HG03520 (cell line): Measurements from ENCODE around the gene KCNF1.

Experiments used
- ATAC-seq: cut with Tn5 transposase; IDR thresholded peaks from one replicate; pipeline ENCODE4 v1.9.1; 2021; ENCODE audit warnings: mild to moderate bottlenecking, moderate library complexity; ENCODE audit not compliant: unreplicated experiment

KCNF1 gene, protein sequence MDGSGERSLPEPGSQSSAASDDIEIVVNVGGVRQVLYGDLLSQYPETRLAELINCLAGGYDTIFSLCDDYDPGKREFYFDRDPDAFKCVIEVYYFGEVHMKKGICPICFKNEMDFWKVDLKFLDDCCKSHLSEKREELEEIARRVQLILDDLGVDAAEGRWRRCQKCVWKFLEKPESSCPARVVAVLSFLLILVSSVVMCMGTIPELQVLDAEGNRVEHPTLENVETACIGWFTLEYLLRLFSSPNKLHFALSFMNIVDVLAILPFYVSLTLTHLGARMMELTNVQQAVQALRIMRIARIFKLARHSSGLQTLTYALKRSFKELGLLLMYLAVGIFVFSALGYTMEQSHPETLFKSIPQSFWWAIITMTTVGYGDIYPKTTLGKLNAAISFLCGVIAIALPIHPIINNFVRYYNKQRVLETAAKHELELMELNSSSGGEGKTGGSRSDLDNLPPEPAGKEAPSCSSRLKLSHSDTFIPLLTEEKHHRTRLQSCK

DNA sequence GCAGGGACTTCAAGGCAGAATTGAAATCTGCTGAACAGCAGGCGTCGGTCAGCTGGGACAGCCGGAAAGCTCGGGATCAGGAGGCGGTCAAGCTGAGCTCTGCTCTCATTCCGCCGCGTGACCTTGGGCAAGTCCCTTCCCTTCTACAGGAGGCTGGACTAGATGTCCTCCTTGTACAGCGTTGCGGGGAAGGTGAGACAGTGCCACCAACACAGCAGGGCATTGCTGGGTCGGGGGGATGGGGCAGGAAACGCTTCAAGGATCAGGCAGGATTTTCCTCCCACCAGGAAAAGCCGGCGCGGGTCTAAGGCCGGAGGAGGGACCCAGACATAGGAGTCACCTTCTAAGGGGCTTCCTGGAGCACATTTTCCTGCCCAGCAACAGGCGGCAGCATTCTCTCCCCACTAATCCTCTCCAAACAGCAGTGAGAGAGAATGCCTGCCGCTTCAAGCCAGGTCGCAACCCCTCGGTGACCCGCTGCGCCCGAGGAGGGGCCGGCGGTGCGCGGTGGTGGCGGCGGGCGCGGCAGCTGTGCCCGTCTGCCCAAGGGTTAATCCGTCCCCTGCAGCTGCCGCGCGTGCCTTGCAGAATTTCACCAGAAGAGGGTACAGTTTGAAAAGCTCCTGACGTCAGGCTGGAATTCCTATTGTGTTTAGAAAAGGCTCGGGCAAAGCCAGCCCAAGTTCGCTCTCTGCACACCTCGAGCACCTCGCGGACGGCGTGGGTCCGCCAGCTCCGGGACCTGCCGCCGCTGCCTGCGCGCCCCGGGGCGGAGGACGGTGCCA is at the start of gene KCNF1:
Gene KCNF1, plus strand, starts transcription at position 644 of the 785 bp plus-strand sequence. CDS start 493 bp downstream, outside the sequence.
- no peak for ATAC-seq

DNA sequence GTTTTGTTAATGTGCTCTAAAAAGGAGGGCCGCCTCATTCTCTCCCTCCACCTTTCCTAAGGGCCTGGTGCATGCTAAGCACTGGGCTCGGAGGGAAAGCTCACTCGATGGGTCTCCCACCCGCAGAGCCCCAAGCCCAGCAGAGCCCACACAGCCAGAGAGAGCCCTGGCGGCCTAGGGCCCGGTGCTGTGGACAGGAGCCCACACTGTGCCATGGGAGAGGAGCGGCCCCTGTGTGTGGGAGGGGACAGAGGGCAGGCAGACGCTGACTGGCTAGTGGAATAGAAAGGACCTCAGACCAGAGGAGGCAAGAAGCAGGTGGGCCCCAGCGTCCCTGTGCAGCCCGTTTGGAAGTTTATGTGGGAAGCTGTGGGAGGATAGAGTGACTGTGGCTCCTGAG is 49.4 kb upstream of the KCNF1 start:
- no peak for ATAC-seq

DNA sequence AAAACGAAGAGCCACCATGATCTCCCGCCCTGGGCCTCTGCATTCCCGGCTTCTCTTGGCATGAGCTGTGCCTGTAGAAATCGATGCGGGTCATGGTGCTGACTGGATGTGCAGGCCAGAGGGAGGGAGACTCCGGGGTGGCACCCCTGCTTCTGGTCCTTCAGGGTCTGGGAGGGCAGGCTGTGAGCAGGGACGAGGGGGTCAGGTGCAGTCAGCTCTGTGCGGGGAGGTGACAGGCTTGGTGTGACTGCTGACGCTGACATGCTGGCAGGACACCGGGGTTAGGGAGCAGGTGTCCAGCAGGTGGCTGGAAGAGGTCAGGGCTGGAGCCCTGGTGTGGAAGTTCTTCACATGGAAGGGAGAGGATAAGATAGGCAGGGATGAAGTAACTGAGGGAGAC is 48.7 kb upstream of the KCNF1 start:
- no peak for ATAC-seq

DNA sequence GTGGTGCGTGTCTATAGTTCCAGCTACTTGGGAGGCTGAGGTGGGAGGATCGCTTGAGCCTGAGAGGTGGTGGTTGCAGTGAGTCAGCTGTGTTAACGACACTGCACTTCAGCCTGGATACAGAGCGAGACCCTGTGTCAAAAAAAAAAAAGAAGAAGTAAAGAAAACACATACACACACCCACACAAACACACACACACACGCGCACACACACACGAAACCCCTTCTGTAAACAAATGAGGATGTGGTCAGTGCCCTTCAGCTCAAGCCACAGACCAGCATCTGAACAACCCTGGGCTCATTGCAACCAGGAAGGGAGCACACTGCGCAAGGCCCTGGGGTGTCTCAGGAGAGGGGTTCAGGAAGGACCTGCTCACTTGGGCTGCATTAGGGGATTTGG is 47.9 kb upstream of the KCNF1 start:
- ATAC-seq, result peak; percentile 75

DNA sequence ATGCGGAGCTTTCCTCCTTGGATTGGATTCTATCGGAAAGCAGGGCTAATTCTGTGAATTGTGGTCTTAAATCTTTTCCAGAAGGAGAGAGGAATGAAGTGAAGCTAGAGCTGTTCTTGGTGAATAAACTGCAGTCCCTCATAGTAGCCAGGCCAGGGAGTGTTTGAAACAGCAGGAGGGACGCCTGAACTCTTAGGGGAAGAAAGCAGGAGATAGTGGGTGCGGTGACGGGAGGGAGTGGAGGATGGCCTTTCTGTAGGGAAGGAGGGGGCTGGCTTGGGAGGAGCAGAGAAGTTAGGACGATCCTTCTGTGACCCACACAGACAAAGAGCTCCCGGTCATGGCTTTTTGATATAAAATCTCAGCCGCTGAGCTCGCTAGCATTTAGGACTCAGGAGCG is 47.5 kb upstream of the KCNF1 start:
- no peak for ATAC-seq

DNA sequence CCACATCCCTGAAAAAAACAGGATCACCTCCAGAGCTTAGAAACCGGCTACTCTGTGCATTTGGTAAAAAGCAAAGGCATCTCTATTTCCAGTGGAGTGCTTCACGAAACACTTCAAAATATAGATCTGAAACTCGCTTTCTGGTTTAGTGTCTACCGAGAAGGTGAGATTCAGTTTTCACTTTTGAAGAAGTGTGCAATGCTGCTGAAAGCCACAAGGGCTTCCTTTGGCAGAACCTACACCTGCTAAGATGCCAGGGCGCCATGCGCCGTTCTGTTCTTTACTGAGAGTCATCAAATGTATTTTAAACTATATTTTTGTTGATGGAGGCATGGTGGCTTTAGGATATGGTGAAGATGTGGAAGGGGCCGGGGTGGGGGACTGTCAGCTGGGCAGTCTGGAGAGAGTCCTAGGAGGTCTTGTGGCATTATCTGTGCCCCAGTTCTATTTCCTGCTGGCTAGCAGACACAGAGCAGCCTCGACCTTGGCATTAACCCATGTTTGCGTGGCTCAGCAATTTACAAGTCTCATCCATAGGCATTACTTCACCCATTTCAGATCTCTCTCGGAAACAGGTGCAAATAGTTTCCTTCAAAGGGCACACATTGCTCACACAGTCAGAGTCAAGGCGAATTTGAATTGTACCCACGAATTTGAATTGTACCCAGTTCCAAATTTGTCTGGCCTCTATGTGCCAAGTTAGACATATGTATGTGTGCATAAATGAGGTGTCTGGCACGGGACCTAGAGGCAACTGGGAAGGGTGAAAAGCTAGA is 46.7 kb upstream of the KCNF1 start:
- peak; percentile 85 for ATAC-seq

DNA sequence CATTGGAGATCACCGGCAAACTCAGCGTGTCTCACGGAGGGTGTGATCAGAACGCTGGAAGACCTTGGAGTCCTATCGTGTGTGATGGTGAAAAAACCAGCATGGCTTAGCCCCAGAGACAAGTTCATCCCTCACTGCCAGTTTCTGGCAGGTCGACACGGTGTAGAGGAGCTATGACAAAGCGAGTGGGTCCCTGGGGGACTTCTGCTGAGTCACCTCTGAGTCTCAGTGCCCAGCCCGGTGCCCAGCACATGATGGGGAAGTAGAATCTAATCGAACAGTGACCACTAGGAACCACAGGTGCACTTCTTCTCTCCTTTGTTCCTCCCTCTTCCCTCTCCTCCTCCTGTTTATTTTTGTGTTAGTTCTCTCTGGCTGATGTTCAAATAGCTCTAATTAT is 45.9 kb upstream of the KCNF1 start:
- ATAC-seq, result no peak

DNA sequence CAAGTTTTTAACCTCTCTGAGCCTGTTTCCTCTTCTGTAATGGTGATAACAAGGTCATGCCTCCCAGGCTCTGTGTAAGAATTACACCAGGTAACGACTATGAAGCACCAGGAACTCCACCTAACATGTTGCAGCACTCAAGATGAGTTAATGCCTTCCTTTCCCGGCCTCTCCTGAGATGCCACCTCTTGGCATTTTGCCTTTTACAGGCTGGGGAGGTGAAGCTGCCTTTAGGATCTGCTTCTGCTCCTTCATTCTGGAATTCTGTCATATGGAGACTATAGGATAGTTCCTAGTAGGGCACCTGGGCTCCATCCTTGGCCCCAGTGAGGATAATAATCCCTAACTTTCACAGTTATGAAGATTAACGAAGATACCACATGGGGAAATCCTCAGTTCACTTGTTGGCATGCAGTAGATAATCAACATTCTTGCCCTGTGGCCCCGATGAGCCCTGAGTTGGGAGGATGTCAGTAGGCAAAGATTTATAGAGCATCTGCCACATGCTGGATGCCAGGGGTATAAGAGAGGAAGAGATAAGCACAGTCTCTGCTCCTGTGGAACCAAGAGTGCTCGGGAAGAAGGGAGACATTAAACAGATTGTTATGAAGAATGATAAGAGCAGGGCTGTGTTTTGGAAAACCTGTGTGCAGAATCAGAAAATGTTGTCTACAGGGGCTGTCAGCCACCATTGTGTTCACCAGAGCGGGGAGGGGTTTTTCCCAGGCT is 43.9 kb upstream of the KCNF1 start:
- no peak for ATAC-seq

DNA sequence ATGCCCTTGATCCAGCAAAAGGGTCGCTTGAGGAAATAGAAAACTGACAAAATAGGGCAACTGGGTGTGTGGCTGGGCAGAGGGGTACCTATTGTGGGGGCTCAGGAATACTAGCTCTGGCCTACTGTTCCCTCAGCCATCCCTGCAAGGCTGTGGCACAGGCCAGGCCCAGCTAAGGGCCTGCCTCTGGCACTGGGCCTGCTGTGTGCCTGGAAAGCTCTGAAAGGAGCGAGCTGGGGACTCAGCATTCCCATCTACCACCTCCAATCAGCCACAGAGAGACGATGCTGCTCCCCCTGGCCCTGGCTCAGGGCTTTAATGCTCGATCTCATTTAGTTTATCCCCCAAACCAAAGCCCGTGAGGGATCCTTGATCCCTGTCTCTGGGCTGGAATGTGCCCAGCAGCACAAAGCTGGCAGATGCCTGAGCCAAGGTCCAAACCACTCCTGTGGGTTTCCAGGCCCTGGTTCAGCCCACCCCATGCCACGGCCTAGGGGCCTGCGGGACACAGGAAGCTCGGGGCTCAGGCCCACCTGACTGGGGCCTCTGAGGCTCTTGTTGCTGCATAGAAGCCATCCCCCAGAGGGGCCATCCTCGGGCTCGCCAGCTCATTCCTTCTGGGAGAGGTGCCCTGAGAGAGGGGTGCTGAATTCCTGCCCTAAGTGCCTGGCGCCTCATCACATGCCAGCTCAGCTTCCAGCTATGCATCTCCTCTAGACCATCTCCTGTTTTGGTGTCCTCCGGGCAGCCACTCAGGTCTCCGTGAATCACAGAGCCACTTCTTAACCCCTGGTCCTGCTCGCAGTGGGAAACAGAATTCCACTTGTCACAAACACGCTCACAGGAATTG is 43.0 kb upstream of the KCNF1 start:
- ATAC-seq, result no peak

DNA sequence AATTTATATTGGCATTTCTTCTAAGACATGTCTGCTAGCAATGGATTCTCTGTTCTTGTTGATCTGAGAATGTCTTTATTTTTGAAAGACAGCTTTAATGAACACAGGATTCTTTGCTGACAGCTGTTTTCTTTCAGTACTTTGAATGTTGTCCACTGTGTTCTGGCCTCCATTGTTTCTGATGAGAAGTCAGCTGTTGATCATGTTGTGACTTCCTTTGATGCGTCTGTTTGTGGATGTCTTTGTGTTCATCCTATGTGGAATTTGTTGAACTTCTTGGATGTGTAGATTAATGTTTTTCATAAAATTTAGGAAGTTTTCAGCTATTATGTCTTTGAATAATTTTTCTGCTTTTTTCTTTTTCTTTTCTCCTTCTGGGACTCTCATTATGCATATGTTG is 39.8 kb upstream of the KCNF1 start:
- ATAC-seq, result no peak

DNA sequence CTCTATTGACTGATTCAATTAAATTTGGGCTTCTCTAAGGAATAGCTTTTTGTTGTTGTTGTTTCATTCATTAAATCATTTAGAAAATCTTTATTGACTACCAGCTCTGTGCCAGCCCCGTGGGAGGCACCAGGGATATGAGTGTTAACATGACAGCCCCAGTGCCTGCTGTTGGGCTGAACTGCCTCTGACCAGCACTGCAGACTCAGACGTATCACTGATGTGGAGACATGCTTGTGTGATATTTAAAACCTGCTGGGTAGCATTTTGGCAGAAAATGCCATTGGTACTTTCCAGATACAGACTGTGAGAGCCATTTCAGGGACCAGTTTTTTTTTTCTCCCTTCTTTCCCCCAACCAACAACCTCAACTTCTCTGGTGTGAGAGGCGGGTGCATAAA is 38.6 kb upstream of the KCNF1 start:
- ATAC-seq, result no peak

DNA sequence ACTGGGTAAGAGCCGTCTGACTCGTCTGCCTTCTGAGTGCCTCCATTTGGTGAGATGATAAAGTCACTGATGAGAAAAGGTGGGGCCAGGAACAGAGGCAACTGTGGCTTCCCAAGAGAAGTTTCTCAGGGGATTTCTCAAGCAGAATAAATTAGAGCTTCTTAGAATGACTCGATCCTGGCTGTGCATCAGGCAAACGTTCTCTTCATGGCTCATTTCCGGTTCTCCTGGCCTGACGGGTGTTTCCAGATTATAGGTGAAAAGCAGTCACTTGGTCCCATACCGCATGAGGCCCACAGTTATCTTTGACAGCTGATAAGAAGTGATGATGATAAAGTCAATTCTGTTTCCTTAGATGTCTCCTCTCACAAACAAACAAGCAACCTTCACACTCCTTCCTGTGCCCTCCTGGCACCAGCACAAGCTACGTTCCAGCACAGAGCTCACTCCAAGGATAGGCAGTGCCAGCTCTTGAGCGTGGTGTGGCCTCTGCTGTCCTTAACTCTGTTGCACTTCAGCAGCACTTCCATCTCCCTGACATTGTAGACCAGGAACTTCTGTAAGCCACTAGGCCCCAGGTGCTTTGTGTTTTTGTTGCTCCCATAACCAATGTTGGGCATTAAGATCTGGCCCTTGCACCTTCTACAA is 37.8 kb upstream of the KCNF1 start:
- ATAC-seq, result no peak

DNA sequence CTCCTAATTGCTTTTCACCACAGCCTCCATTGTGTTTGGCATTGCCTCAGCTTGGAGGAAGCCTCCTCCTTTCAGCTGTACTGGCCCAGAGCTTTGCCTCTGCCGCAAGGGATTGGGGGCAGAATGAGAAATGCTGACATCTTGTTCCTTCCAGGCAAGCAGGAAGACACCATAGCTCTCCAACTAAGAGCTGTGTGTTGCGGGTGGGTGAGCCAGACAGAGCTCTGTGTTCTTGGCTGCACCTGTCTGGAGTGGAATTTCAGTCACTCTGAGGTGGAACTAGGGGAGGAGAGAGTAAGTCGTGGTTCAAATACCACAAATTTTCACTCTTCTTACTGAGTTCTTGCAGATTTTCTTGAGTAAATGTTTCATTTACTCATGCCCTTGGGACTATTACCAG is 36.6 kb upstream of the KCNF1 start:
- ATAC-seq, result no peak

DNA sequence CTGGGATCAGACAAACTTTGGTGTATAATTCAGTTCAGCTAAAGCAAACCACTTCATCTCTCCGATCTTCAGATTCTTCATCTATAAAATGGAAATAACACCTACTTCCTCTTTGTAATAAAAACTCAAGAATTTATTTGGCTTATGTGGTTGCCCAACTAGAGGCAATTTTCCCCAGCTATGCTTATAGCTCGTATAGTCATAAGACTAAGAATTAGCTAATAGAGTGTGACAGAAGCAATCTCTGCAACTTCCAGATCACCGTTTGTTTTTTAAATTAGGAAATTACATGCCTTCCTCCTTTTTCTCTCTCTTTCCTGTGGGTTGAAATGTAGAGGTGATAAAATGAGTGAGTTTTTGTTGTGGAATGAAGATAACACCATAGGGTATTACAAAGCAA is 35.3 kb upstream of the KCNF1 start:
- ATAC-seq, result no peak

DNA sequence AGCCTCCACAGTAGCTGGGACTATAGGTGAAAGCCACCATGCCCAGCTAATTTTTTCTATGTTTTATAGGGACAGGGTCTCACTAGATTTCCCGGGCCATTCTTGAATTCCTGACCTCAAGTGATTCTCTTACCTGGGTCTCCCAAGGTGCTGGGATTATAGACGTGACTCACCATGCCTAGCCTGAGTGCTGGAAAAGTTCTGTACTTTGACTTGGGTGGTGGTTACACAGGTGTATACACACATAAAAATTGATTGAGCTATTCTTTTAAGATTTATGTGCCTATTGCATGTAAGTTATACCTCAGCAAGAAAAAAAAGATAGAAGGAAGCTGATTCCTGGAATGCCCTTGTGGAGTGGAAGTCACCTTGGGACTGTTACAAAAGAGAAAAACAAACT is 34.8 kb upstream of the KCNF1 start:
- ATAC-seq, result no peak

DNA sequence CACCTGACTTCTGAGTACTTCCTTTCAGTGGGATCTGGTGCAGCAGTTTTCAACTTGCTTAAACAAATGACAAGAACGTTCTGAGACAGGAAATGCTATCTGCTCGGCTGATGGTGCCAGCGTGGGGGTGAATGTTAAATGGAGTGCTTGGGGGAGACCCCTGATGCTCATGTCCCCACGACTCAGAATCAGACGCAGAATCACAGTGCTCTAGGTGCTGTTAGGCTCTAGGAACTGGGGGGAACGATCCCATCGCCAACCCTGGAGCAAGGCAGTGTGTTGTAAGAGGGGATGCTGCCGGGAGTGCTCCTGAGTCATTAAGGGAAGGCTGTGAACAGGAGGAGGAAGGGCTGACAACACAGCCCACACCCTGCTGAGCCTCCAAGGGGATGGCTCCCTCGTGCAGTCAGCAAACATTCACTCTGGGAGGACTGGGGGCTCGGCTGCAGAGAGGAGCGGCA is 34.1 kb upstream of the KCNF1 start:
- no peak for ATAC-seq

DNA sequence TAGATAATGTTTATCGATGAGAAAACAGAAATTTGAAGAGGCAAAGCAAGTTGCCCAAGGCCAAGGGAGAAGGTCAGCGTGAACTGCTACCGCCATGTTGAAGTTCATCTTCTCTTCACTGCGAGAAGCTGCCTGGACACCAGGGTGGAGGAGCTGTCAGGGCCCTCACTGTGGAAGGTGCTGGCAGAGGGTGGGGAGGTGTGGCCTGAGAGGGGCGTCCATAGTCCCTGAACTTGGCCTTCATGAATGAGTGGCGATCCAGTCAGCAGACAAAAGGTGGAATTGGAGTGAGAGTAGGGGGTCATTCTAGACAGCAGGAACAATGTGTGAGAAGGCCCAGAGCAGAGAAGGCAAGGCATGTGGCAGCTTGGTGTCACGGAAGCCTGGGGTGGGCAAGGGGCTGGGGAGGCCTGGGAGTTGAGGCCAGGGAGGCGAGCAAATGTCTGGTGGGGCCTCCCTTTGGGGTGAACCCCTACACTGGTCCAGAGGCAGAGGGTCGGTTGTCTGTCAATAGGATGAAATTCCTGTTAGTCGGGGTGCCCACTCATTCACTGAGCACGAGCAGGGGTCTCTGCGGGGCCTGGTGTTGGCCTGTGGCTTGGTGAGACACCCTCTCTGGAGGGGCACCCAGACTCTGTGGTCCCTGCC is 33.3 kb upstream of the KCNF1 start:
- no peak for ATAC-seq

DNA sequence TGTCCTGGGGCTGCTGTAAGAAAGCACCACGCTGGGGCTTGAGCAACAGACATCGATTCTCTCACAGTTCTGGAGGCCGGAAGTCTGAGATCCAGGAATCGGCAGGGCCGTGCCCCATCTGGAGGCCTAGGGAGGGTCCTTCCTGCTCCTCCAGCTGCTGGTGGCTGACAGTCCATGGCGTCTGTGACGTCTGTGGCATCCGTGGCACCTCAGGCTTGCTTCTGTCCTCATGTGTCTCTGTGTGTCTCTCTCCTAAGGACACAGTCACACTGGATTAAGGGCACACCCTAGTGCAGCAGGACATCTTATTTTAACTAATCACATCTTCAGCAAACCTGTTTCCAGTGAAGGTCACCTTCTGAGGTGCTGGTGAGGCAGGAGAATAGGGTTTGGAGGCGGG is 32.6 kb upstream of the KCNF1 start:
- ATAC-seq, result no peak
